Lower leg skin (tissue), 4 donors: ENCODE results near the gene GZMB. TPM values are rescaled to one million over a fixed set of nuclear protein-coding genes. Genes with fewer than 3 reads are reported as not detected.
"Not testable (repeated sequence)": the region's sequence is repeated elsewhere in the genome, so short reads cannot be mapped to it uniquely, and the experiment has no call there.

ENCODE experiments used
- DNase-seq, 2 donors: peaks; one replicate each; pipeline ENCODE4 v3.0.0-alpha.2; 2019; ENCODE audit warnings: low spot score in 2 of 2
- H3K4me3 ChIP-seq: fragments of 200-600 bp; sonication (generic); 2 replicates; pipeline ENCODE4 v1.5.1; 2017; ENCODE audit warnings: mild to moderate bottlenecking, low read depth; ENCODE audit not compliant: poor library complexity, severe bottlenecking
- POLR2A ChIP-seq, 2 donors: fragments of 450-650 bp; IDR thresholded peaks; one replicate each; pipeline ENCODE4 v1.6.1; 2016 to 2017; ENCODE audit warnings: antibody characterized with exemption in 2 of 2, mild to moderate bottlenecking in 1 of 2, moderate library complexity in 1 of 2
- WGBS, 2 donors: methylation state at CpG; one replicate each; pipeline ENCODE4 v1.1.5; 2018; 5-methylcytosine and 5-hydroxymethylcytosine counted together
- intact Hi-C: fragments of 100-400 bp; cut with DNase I; formaldehyde crosslinking; loops from one replicate; pipeline ENCODE4 v1.15.0; 2023; ENCODE audit warnings: low total_unique reads
- total RNA-seq, 4 donors: library from RNA; depleted of rRNA; stranded (reverse); fragments of >200 nt; gene quantifications; one replicate each; pipeline ENCODE4 v1.1.0, GENCODE V29; 2016
- TF ChIP-seq, protein P1 (sequence below), 3 donors: fragments of 450-650 bp; IDR thresholded peaks; one replicate each; pipeline ENCODE4 v1.5.1; 2016; ENCODE audit warnings: antibody characterized with exemption in 3 of 3, mild to moderate bottlenecking in 3 of 3, moderate library complexity in 2 of 3

GZMB gene
- total RNA-seq, 4 donors from 2014 or later = 0.75 to 1.0 TPM; not detected in 2

DNA sequence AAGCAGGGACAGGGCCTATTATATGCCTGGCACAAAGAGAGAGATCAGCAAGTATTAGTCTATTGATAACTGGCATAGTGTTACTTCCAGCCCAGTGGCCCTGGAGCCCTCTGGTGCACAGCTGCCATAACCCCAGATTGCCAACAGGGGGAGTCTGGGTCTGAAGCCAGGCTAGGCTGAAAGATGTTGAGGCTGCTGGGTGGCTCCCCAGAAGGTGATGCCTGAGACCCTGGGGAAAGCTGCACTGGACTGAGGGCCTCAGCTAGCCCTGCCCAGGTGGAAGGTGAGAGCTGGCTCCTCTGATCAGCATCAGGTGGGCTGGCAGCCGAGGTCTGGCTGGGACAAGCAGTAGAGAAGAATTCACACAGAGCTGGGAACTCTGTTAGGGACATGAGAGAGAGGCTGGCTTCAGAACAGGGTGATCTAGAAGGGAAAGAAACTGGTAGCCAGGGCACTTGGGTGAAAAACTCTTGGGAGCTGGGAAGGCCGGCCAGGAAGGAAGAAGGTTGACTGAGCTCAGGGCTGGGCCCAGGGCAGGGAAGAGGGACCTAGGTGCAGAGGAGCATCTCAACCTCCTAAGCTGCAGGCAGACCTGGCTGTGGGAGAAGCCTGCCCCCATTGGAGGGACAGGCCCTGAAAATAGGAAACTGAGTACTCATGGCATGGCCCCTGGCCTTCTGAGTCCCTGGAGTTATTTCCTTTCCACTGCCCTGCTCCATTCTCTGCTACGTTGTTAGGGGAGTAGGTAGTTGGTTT is 28.4 kb downstream of the GZMB start:
- no peak overlapping the region for H3K4me3 ChIP-seq
- intact Hi-C loops = no loop called here
- TF ChIP-seq, protein P1, sequence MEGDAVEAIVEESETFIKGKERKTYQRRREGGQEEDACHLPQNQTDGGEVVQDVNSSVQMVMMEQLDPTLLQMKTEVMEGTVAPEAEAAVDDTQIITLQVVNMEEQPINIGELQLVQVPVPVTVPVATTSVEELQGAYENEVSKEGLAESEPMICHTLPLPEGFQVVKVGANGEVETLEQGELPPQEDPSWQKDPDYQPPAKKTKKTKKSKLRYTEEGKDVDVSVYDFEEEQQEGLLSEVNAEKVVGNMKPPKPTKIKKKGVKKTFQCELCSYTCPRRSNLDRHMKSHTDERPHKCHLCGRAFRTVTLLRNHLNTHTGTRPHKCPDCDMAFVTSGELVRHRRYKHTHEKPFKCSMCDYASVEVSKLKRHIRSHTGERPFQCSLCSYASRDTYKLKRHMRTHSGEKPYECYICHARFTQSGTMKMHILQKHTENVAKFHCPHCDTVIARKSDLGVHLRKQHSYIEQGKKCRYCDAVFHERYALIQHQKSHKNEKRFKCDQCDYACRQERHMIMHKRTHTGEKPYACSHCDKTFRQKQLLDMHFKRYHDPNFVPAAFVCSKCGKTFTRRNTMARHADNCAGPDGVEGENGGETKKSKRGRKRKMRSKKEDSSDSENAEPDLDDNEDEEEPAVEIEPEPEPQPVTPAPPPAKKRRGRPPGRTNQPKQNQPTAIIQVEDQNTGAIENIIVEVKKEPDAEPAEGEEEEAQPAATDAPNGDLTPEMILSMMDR (IDR thresholded peaks at IDR 0.05) = no peak
- no peak for TF ChIP-seq POLR2A (IDR thresholded peaks at IDR 0.05)
- peak in 1 of 2 donors; percentile 83 for DNase-seq
- 70 to 73% methylated on average over 3 of the region's 3 CpGs for WGBS, 2 donors

DNA sequence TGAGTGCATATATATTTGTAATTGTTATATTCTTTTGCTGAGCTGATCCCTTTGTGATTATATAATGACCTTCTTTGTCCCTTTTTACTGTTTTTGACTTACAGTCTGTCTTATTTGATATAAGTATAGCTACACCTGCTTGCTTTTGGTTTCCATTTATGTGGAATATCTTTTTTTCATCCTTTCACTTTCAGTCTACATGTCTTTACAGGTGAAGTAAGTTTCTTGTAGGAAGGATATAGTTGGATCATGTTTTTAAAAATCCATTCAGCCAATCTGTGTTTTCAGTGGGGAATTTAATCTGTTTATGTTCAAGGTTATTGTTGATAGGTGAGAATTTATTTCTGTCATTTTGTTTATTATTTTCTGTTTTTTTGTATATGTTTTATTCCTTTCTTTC is 36.6 kb downstream of the GZMB start:
- H3K4me3 ChIP-seq = no peak overlapping the region
- intact Hi-C loops = no loop called here
- DNase-seq = no peak
- TF ChIP-seq POLR2A (IDR thresholded peaks at IDR 0.05) = no peak
- TF ChIP-seq, protein P1 (IDR thresholded peaks at IDR 0.05) = no peak

DNA sequence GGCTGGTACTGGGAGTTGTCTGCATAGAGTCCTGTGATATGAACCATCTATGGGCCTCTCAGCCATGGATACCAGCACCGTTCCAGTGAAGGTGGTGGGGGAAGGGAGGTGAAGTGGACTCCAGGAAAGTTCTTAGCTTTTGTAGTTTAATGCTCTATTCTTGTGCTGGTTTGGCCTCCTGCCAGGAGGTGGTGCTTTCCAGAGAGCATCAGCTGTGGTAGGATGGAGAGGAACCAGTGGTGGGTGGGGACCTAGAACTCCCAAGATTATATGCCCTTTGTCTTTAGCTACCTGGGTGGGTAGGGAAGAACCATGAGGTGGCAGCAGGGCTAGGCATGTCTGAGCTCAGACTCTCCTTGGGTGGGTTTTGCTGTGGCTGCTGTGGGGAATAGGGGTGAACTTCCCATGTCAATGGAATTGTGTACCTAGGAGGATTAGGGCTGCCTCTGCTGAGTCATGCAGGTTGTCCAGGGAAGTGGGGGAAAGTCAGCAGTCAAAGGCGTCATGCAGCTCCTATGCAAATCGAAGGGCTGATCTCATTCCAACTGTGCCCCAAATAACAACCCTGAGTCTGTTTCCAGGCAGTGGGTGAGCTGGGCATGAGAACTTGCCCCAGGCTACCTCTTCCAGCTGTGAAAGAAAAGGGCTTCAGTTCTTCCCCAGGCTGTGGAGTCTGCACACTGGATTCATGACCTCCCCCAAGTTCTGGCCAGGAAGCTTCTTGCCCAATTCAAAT is 38.7 kb downstream of the GZMB start:
- TF ChIP-seq, protein P1 (IDR thresholded peaks at IDR 0.05) = no peak
- TF ChIP-seq POLR2A (IDR thresholded peaks at IDR 0.05) = no peak
- peak in 1 of 2 donors; percentile 62 for DNase-seq
- intact Hi-C loops = no loop called here
- WGBS, 2 donors = 79 to 85% methylated on average over 2 to 3 of the region's 3 CpGs
- no peak overlapping the region for H3K4me3 ChIP-seq

DNA sequence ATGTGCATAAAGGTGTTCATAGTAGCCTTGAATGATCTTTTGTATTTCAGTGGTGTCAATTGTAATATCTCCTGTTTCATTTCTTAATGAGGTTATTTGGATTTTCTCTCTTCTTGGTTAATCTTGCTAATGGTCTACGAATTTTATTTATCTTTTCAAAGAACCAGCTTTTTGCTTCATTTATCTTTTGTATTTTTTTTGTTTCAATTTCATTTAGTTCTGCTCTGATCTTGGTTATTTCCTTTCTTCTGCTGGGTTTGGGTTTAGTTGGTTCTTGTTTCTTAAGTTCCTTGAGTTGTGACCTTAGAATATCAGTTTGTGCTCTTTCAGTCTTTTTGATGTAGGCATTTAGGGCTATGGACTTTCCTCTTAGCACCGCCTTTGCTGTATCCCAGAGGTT is 43.0 kb downstream of the GZMB start:
- intact Hi-C loops, DNase-seq, H3K4me3 ChIP-seq: not testable (repeated sequence)
- WGBS, 2 donors = 78 to 79% methylated on average over 2 of the region's 2 CpGs

DNA sequence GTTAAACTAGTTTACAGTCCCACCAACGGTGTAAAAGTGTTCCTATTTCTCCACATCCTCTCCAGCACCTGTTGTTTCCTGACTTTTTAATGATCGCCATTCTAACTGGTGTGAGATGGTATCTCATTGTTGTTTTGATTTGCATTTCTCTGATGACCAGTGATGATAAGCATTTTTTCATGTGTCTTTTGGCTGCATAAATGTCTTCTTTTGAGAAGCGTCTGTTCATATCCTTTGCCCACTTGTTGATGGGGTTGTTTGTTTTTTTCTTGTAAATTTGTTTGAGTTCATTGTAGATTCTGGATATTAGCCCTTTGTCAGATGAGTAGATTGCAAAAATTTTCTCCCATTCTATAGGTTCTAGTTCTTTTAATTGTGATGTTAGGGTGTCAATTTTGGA is 49.6 kb downstream of the GZMB start:
- WGBS, 2 donors = 84 to 86% methylated on average over 3 of the region's 3 CpGs
- DNase-seq, intact Hi-C loops, H3K4me3 ChIP-seq: not testable (repeated sequence)

Other genes starting within 250 kb of the GZMB start
- 10 to 100 TPM; 17.7 to 37.8 (median 23.5) TPM for gene NYNRIN, start 235.2 kb downstream of the GZMB start, total RNA-seq
- 1 to 10 TPM in 2 of 4 donors, under 1 TPM in 2; 0.76 to 1.4 (median 1.1) TPM for gene CBLN3, start 204.5 kb downstream of the GZMB start, total RNA-seq
- gene KHNYN, start 204.2 kb downstream of the GZMB start, total RNA-seq = 100 to 1,000 TPM in 1 of 4 donors, 10 to 100 TPM in 3; 66.0 to 147 (median 90.6) TPM
- gene SDR39U1, start 191.4 kb downstream of the GZMB start, total RNA-seq = 10 to 100 TPM; 21.0 to 39.1 (median 30.2) TPM
- gene CMA1, start 125.9 kb downstream of the GZMB start, total RNA-seq = 1 to 10 TPM in 2 of 4 donors, under 1 TPM in 1, not detected in 1; 0.63 to 2.2 (median 1.2) TPM
- 10 to 100 TPM in 1 of 4 donors, 1 to 10 TPM in 1, under 1 TPM in 2; 0.27 to 10.5 (median 1.5) TPM for gene CTSG, start 57.9 kb downstream of the GZMB start, total RNA-seq
- gene GZMH, start 24.5 kb downstream of the GZMB start, total RNA-seq = not detected